A549 treated with CpdA at 1 μM for 4 hours (cell line): Measurements from ENCODE around the gene MYOC. TPM values are rescaled to one million over a fixed set of nuclear protein-coding genes. Genes with fewer than 3 reads are reported as not detected.

Source experiments
- total RNA-seq: library from RNA; stranded (reverse); fragments of 200-300 nt; extraction: Qiagen RNA extraction; gene quantifications from 5 replicates; pipeline ENCODE4 v1.2.3, GENCODE V29; 2022; ENCODE audit warnings: low read depth

Gene MYOC
- total RNA-seq = not detected in 5 replicates

GRCh38 chr1:171652234-171652822 is at the start of gene MYOC:
Gene MYOC, minus strand, starts transcription at chr1:171652688. Its CDS starts 77 bp downstream, at chr1:171652611.

GRCh38 chr1:171622152-171622462 is 30.4 kb downstream of the MYOC start, which contains the start of gene MYOCOS:
Gene MYOCOS, plus strand, starts transcription at chr1:171622243. Its CDS starts 1,641 bp downstream, at chr1:171623884.

Other genes with a start within 250 kb of the MYOC start
- gene PRRC2C, start 167.2 kb downstream of the MYOC start, total RNA-seq = 62.6 to 92.9 TPM (median 75.5 TPM) in 5 replicates
- not detected in 5 replicates for gene MYOCOS, start 30.4 kb downstream of the MYOC start, total RNA-seq
- gene VAMP4, start 89.4 kb upstream of the MYOC start, total RNA-seq = 3.8 to 5.4 TPM (median 4.0 TPM) in 5 replicates
- gene METTL13, start 129.0 kb upstream of the MYOC start, total RNA-seq = 43.4 to 51.1 TPM (median 50.1 TPM) in 5 replicates
- 0.51 to 0.87 TPM (median 0.67 TPM) in 5 replicates for gene DNM3, start 188.8 kb upstream of the MYOC start, total RNA-seq